ENCODE measurements around the gene GPER1.
"Not testable (repeated sequence)": the region's sequence is repeated elsewhere in the genome, so short reads cannot be mapped to it uniquely, and the experiment has no call there.

The GPER1 gene

DNA sequence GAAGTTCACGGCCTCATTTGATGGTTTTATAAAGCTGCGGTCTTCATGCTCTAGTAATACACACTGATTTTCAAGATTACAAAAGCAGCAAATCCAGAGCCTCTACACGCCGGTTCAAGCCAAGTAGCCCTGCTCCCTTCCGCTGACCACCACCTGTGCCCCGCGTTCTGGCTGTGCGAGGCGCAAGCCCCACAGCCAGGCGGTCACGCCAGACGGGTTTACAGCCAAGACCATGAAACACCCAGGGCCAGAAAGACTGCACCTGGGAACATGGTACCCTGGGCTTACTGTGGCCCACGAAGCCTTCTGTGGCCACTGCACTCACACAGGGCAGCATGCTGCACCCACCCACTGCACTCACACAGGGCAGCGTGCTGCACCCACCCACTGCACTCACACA, 33.6 kb downstream of the GPER1 start:
- no peak for DNase-seq (ENCODE audit: low spot score)

DNA sequence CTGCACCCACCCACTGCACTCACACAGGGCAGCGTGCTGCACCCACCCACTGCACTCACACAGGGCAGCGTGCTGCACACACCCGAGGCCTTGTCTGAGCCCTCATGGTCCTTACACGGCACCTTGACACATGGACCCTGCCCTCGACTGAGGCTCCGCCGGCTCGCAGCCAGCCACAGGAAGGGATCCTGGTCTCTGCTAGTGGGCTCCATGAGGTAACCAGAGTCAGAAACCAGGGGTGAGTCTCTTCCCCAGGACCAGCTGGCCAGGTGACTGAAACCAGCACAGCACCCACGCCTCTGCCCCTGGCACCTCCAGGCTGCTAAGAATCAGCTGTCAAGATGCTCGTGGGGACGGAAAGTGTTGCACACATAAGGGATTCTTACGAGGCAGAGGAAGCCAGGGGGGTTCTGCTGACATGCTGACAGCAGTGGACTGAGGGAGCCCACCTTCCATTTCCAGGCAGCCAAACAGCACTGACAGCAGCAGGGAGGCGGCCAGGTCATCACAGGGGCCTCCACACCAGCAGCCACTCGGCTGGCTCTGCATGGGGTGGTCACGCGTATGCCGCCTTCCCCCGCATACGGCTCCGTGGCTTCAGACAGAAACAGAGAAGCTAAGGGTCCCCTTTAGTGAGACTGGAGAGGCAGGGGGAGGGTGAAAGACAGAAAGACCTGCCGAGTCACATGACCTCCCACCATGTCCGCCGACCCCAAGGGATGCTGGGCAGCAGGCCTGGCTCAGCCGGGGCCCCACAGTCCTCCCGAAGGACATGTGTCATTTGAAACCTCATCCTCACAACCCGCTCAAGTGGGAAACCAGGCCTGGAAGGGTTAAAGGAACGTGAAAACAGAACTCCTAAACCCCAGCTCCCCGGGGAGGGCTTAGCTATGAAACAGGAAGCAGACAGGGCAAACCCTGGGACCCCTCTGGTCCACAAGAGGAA, 34.2 kb downstream of the GPER1 start:
- no peak for DNase-seq (ENCODE audit: low spot score)

DNA sequence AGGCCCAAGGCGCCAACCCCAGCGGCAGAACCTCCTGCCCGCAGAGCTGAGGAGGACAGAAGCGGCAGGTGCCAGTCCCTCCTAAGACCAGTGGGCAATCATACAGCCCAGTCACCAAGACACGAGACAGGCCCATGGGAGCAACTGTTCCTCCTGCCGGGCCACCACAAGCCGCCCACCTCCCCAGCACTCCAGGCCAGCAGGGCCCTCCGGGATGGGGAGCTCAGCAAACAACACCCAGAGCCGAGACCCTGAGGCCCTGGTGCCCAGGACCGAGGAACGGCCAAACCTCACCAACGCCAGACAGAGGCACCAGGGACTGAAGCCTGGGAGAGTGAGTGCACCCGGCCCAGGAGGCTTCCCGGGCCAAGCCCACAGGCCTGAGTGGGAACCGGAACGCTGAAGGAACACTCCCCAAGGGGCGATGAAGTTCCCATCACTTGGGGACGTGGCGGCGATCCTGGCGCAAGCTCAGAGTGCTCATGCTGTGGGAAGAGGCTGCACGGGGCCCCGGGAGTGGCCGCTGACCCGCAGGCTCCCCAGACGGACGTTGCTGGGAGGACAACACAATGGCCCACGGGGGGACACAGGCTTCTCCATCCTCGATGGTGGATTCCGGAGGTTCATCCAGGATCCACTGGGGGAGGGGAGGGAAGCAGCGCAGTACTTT, 35.1 kb downstream of the GPER1 start:
- no peak for DNase-seq (ENCODE audit: low spot score)

DNA sequence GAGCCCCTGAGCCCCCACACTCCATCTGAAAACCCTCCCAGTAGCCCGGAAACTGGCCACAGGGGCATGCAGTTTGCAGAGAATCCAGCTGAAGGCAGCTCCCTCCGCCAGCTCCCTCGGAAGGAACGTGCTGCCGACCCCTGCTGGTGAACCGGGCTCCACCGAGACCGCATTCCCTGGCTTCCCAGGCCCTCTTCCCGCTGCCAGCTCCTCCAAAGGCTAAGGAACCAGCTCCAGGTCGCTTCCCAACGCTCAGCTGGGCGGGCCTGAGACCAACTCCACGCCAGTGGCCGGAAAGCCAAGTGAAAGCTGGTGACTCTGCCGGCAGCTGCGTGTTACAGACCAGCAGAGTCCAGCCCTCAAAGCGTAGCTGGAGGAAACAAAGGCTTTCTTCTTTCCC, 35.8 kb downstream of the GPER1 start:
- DNase-seq (ENCODE audit: low spot score), result peak; percentile 91

DNA sequence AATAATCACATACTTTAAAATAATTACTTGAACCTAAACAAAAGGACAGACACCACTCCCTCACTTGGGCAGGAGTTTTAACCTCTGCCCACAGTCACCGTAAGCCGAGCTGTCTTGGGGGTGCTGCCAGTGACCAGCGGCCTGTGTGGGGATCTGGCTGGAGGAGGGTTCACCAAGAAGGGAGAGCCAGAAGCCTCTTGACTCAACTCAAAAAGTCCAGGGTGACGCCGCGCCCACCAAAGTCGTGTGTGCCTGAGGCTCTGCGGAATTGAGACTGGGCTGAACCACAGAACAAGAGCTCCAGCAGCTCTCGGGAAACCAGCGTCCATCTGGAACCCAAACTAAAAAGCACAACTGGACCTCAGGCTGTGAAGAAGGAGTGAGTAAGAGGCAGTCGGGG, 36.3 kb downstream of the GPER1 start:
- DNase-seq (ENCODE audit: low spot score), result no peak

DNA sequence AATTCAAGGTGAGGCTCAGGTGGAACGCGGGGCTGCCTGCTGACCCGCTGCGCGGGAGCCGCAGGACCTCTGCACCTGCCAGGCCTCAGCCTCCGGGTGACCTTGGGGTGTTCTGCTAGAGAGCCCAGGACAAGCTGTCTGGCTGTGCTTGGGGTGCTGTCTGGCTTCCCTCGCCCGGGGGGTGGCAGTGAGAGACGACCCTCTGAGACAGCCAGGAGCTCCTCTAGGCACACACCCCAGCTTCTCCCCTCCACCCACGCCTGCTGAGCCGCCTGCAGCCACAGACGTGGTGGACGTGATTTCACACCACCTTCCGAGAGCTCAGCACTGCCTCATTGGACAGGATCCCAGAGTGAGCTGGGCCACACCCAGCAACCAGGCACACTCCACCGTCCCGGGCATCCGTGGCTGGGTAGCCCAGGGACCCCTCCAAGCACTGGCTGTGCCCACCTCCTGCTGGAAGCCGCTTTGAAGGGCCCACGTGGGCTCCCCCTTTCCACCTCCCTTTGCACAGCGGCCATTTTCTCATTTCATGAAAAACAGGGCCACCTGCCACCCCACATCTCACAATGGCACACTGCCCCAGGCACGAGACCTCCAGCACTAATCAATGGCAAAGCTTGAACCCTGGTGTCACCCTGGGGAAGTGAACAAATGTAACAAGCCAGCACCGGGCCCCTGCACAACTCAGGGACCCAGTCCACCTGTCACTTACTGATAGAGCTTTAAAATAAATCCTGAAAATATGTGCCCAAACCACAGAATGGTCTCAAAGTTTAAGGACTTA, 37.1 kb downstream of the GPER1 start:
- no peak for DNase-seq (ENCODE audit: low spot score)

DNA sequence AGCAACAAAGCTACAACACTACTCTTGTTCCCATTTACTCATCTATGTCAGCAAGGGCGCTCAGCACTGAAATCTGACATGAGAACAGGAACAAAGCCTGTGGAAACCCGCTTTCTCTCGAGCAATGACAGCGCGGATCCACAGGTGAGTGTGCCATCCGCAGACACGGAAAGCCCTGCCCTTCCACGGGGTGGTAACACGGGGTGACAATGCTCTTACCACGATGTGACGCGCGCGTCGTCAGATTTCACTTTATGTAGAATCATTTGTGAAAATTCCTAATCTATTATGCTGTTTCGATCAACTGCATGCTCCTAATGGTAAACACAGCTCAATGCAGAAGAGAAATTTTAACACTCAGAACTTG, 37.7 kb downstream of the GPER1 start:
- DNase-seq (ENCODE audit: low spot score), result no peak

DNA sequence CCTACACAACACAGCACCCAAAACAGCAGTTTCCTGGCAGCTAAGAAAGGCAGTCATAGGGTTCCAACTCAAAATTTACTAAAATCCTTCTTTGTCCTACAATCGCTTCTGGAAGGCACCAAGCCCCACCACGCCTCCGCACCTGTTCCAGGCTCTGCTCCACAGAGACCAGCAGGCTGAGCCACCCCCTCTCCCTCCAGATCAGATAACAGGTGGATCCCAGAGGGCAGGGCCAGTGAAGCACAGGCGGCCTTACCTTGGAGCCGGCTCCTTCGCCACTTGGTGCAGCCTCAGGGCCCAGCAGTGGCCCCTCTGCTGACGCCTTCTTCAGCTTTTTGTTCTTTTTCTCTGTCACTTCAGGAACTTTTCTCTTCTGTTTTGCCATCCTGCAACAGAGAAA, 39.1 kb downstream of the GPER1 start:
- no peak for DNase-seq (ENCODE audit: low spot score)

DNA sequence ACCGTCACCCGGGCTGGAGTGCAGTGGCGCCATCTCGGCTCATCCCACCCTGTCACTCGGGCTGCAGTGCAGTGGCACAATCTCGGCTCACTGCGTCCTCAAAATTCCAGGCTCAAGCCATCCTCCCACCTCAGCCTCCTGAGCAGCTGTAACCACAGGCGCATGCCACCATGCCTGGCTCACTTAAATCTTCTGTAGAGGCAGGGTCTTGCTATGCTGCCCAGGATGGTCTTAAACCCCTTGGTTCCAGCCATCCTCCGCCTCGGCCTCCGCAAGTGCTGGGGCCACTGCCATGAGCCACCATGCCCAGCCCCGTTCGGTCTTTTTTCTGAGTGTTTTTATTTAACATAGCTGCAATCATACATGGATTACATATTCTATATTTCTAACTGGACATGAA, 41.5 kb downstream of the GPER1 start:
- DNase-seq (ENCODE audit: low spot score), result no peak

DNA sequence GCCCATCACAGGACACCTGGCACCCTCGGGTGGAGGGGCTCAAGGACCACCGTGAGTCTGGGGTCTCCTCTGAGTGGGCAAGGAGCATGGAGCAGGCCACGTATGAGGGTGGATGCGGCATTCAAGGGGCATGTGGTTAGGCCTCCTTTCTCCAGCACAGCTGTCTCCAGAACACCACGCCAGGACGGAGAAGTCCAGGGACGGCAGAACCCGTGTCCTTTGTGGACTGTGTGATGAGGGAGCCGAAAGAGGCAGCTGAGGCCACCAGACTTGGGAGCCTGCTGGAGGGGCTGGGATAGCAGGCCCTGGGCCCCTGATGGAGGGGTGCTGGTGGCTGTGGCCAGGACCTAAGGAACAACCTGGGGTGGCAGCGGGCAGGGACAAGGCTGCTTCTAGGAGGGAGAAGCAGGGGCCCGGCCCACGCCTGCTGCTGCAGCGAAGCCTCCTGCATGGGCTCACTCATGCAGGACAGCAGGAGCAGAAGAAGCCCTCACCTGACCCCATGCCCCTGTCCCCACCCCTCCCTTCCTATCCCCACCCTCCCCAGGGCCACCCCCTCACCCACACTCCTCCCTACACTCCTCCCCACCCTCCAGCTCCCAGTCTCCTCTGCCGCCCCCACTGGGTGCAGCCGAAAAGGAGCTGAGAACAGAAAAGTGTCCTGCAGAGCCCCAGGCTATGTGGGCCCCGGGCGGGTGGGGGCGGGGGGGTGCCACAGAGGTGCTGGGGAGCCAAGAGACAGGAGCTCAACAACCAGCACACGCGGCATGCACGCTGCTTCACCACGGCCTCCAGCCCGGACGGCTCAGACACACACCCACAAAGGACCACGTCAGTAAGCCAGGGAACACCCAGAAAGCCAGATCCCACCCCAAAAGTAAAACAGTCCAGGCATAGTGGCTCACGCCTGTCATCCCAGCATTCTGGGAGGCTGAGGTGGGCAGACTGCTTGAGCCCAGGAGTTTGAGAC, 42.4 kb downstream of the GPER1 start:
- no peak for DNase-seq (ENCODE audit: low spot score)

DNA sequence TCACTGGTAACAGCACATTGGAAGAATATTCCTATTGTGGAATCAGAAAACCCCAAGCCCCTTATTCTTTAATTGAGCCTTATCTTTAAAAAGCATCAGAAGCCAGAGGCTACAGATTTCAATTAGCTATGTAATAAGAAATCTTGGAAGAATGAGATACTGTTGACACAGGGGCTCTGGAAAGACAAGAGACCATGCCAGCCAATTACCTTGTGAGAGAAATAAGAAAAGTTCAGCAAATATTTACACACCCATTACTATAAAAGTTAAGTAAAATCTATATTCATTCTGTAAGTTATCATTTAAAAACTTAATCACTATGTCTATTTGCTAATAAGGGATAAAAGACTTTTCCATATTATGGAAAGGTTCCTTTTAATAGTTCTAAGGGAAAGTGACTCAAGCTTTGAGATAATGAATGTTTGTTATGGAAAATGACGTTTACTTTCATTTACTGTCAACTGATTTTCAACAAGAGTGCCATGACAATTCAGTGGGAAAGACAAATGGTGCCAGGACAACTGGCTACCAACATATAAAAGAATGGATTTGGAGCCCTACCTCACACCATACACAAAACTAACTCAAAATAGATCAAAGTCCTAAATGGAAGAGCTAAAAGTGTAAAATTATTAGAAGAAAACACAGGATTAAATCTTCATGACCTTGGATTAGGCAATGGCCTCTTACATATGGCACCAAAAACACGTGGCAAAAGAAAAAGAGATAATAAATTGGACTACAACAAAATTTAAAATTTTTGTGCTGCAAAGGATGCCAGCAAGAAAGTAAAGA, 43.8 kb downstream of the GPER1 start:
- DNase-seq (ENCODE audit: low spot score), result no peak

DNA sequence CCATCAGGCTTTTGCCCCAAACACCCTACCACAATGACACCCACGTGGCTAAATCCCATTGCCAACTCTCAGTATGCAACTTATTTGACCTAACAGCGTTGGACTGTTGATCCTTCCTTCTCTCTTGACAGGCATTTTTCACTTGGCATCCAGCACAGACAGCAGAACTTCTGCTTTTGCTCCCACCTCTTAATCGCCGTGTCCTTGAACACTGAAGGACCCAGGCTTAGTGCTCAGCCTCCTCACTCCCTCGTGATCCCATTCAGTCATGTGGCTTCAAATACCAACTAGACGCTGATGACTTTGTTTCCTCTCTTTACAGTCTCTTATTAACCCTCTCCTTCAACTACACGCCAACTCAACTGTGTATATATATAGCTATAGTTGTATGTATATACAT, 47.0 kb downstream of the GPER1 start:
- DNase-seq (ENCODE audit: low spot score), result no peak

DNA sequence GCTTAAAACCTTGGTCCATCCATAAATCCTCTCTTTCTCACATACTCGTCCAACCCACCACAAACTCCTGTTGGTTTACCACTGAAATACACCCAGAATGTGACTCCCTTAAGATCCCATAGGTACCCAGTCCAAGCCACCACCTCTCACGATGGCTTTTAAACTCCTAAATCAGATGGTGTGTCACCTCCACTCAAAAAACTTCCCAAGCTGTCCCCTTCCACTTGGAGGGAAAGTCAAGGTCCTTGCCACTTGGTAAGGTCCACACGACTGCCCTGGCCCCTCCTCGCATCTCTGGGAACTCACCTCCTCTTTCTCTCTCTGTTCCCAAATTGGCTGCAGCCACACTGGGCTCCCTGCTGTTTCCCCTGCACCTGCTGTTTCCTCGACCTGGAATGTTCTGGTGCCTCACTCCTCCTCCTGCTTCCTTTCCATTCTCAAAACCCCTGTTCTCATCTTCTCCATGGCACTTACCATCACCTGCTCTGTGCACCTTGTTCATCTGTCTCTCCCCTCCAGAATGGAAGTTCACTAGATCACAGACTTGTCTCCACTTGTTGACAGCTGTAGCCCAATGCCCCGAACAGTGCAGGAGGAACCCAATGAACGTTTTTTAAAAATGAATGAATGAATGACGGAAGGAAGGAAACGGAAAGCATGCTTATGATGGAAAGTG, 49.1 kb downstream of the GPER1 start:
- no peak for DNase-seq (ENCODE audit: low spot score)

DNA sequence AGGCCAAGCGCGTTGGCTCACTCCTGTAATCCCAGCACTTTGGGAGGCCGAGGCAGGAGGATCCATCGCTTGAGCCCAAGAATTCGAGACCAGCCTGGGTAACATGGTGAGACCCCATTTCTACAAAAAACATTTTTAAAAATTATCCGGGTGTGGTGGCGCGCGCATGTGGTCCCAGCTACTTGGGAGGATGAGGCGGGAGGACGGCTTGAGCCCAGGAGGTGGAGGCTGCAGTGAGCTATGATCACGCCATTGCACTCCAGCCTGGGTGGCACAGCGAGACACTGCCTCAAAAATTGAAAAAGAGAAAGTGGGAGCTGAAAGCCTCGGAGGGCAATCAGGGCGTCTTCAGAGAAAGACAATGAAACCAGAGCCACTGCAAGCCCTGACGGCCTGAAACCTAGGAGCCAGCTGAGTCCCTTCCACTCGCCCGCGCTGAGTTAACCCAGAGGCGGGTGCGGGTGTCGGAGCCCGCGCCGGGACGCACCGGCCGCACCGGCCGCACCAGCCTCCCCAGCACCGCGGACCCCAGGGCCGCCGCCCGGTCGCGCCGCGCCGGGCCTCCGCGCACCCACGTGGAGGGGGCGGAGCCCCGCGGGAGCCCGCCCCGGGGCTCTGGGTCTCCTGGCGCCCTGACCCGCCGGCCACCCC, 49.7 kb downstream of the GPER1 start:
- DNase-seq (ENCODE audit: low spot score), result no peak

DNA sequence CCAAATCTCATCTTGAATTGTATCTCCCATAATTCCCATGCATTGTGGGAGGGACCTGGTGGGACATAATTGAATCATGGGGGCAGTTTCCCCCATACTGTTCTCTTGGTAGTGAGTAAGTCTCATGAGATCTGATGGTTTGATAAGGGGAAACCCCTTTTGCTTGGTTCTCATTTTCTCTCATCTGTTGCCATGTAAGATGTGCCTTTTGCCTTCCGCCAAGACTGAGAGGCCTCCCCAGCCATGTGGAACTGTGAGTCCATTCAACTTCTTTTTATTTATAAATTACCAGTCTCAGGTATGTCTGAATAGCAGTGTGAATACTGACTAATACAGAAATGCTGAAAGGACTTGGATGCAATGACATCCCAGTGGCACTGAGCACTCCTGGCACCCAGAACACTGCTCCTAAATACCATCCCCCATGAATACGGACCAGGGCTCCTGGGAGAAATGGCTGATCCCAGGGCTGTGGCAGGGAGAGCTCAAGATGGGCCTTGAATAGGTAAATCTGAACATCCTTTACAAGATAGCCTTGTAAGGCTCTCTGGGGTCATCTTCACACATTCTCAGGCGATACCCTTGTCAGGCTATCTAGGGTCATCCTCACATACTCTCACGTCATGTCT, 52.7 kb downstream of the GPER1 start:
- DNase-seq (ENCODE audit: low spot score), result no peak

DNA sequence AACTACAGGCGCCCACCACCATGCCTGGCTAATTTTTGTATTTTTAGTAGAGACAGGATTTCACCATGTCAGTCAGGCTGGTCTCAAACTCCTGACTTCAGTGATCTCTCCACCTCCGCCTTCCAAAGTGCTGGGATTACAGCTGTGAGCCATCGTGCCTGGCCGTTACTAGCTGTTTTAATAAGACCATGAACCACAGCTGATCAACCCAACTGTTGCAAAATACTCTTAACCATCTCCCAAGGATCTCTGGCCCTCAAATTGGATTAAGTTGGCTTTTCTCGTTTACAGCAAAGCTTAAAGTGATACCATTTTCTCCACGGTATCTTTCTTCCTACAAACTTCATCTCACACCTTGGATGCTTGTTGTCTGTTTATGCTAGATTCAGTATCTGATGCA, 53.7 kb downstream of the GPER1 start:
- no peak for DNase-seq (ENCODE audit: low spot score)

DNA sequence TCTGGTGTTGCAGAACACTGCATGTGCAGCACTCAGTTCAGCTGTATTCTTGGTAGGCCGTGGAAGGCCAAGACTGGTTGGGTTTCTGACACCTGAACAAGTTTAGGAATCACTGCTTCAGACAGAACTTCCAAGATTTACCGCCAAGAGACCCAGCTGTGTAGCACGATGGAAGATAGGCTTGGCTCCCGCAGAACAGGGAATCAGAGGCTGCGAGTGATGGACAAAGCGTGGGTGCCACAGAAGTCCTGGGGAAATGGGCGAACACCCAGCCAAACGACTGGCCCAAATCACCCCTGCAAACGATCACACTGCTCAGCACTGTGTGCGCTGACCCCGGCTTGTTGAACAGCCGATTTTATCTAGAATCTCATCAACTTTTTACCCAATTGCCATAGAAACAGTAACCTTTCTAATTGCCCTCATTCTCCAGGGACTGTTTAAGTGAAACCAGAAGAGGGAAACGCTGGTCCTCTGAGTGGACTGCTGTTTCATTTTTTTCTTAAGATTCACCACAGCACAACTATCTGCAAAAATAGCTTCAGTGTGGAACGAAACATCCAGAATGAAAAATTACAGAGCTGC, 54.2 kb downstream of the GPER1 start:
- DNase-seq (ENCODE audit: low spot score), result no peak

DNA sequence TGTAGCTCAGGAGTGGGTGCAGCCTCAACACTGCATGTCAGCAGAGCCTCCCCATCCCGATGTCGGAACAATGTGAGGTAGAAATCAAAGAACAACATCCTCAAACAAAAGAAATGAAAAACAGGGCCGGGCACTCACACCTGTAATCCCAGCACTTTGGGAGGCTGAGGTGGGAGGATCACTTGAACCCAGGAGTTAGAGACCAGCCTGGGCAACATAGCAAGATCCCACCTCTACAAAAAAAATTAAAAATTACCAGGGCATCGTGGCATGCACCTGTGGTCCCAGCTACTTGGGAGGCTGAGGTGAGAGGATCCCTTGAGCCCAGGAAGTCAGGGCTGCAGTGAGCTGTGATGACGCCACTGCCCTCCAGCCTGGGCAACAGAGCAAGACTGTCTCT, 55.1 kb downstream of the GPER1 start:
- not testable (repeated sequence) for DNase-seq (ENCODE audit: low spot score)

Data from AG08396 (cell line).